ENCODE results near the gene SOX5. TPM values are rescaled to one million over a fixed set of nuclear protein-coding genes. Genes with fewer than 3 reads are reported as not detected.
A peak's percentile ranks its signal among the peaks of the same experiment; 100 is the strongest.

SOX5 gene
- total and polyA plus RNA-seq, 2 donors (not counting 1 experiment from before 2014, with no cell fraction given) = 9.2 to 32.0 TPM

DNA sequence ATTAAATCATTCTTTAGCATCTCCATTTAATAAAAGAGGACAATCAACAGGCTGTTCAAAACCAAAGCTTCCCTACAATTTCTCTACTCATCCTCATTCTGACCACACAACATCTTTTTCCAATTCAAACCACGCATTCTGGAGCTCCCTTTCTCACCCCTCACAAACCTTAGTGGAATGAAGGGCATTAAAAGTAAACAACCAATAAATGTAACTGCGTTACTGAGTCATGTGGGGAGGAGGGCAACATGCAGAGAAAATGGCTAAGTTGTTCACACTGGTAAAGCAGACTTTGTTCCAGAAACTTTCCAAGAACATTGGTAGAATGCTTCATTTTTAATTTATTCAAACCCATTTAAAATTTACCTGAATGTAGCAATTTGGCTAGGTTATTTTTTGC, 19.6 kb downstream of the SOX5 start:
- no peak overlapping the region for H3K9ac ChIP-seq (ENCODE audit: insufficient read depth, low read length)
- no peaks in the 10 kb centered on the region for H4K20me1 ChIP-seq (ENCODE audit: control insufficient read depth, extremely low read depth, insufficient read depth, low read length)
- no peaks in the 10 kb centered on the region for H3K36me3 ChIP-seq (ENCODE audit: control insufficient read depth, insufficient read depth, low read length)
- H3K4me1 ChIP-seq (ENCODE audit: control insufficient read depth, extremely low read depth, insufficient read depth, low read length) = no peaks in the 10 kb centered on the region
- H3K27me3 ChIP-seq (ENCODE audit: control insufficient read depth, insufficient read depth, low read length) = no peaks in the 10 kb centered on the region
- no peaks in the 10 kb centered on the region for H3K9me3 ChIP-seq (ENCODE audit: control insufficient read depth, insufficient read depth, low read depth, low read length)
- no peak overlapping the region for H3K4me3 ChIP-seq (replicated peaks in 1 of 4; ENCODE audit: control extremely low read depth in 1 of 4, insufficient read depth in 1 of 4, low read depth in 3 of 4, low read length in 4 of 4)
- H3K27ac ChIP-seq (ENCODE audit: insufficient read depth, low read length) = no peak overlapping the region
- no peak overlapping the region for H2AFZ ChIP-seq (ENCODE audit: low read length)
- TF ChIP-seq CTCF (conservative IDR thresholded peaks at IDR 0.05 in 1 of 2, IDR thresholded peaks at IDR 0.05 in 1 of 2; ENCODE audit: low read depth in 1 of 2, low read length in 2 of 2) = no peak
- no peak for TF ChIP-seq EZH2 (IDR thresholded peaks at IDR 0.05; ENCODE audit: low read length, missing control alignments)
- peak; percentile 4 to 7 for DNase-seq (ENCODE audit: low read depth in 2 of 2)
- H3K4me2 ChIP-seq (ENCODE audit: extremely low read depth, insufficient read depth, low read length) = no peak overlapping the region
- H3K79me2 ChIP-seq (ENCODE audit: control insufficient read depth, insufficient read depth, low read length) = no peaks in the 10 kb centered on the region

DNA sequence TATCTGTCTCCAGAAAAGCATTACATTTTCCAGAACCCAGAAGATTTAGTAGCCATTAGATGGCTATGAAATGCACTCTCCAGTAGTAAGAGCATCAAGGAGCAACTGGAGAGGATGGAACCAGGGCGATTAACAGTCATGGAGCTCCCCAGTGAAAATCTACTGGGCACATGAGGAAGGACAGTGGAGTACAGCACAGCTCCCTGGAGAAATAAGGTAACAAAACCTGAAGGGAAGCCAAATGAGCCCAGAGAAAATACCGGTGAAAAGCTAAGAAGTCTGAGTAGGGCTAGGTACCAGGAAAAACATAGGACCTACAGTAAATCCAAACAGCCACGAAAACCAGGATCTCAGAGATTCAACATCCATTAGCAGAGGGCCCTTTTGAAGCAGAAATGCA, 21.6 kb downstream of the SOX5 start:
- no peak overlapping the region for H3K27ac ChIP-seq (ENCODE audit: insufficient read depth, low read length)
- TF ChIP-seq EZH2 (IDR thresholded peaks at IDR 0.05; ENCODE audit: low read length, missing control alignments) (no peak), CTCF (conservative IDR thresholded peaks at IDR 0.05 in 1 of 2, IDR thresholded peaks at IDR 0.05 in 1 of 2; ENCODE audit: low read depth in 1 of 2, low read length in 2 of 2) (no peak)
- no peaks in the 10 kb centered on the region for H3K27me3 ChIP-seq (ENCODE audit: control insufficient read depth, insufficient read depth, low read length)
- no peak overlapping the region for H3K9ac ChIP-seq (ENCODE audit: insufficient read depth, low read length)
- H3K4me2 ChIP-seq (ENCODE audit: extremely low read depth, insufficient read depth, low read length) = no peak overlapping the region
- H3K4me1 ChIP-seq (ENCODE audit: control insufficient read depth, extremely low read depth, insufficient read depth, low read length) = no peaks in the 10 kb centered on the region
- no peak overlapping the region for H3K4me3 ChIP-seq (replicated peaks in 1 of 4; ENCODE audit: control extremely low read depth in 1 of 4, insufficient read depth in 1 of 4, low read depth in 3 of 4, low read length in 4 of 4)
- H4K20me1 ChIP-seq (ENCODE audit: control insufficient read depth, extremely low read depth, insufficient read depth, low read length) = no peaks in the 10 kb centered on the region
- DNase-seq (ENCODE audit: low read depth in 2 of 2) = no peak
- H3K36me3 ChIP-seq (ENCODE audit: control insufficient read depth, insufficient read depth, low read length) = no peaks in the 10 kb centered on the region
- no peaks in the 10 kb centered on the region for H3K9me3 ChIP-seq (ENCODE audit: control insufficient read depth, insufficient read depth, low read depth, low read length)
- no peaks in the 10 kb centered on the region for H3K79me2 ChIP-seq (ENCODE audit: control insufficient read depth, insufficient read depth, low read length)
- no peak overlapping the region for H2AFZ ChIP-seq (ENCODE audit: low read length)

GRCh38 chr12:23921099-23921856, 28.2 kb downstream of the SOX5 start:
- H3K4me2 ChIP-seq (ENCODE audit: extremely low read depth, insufficient read depth, low read length) = peak overlapping the region; percentile 78
- peaks cover 3% of the 10 kb centered on the region for H3K4me1 ChIP-seq (ENCODE audit: control insufficient read depth, extremely low read depth, insufficient read depth, low read length)
- TF ChIP-seq CTCF (conservative IDR thresholded peaks at IDR 0.05 in 1 of 2, IDR thresholded peaks at IDR 0.05 in 1 of 2; ENCODE audit: low read depth in 1 of 2, low read length in 2 of 2) (no peak), EZH2 (IDR thresholded peaks at IDR 0.05; ENCODE audit: low read length, missing control alignments) (no peak)
- peak overlapping the region in 2 of 4 experiments; percentile 15 to 44 for H3K4me3 ChIP-seq (replicated peaks in 1 of 4; ENCODE audit: control extremely low read depth in 1 of 4, insufficient read depth in 1 of 4, low read depth in 3 of 4, low read length in 4 of 4)
- no peaks in the 10 kb centered on the region for H4K20me1 ChIP-seq (ENCODE audit: control insufficient read depth, extremely low read depth, insufficient read depth, low read length)
- H3K36me3 ChIP-seq (ENCODE audit: control insufficient read depth, insufficient read depth, low read length) = no peaks in the 10 kb centered on the region
- no peak overlapping the region for H3K27ac ChIP-seq (ENCODE audit: insufficient read depth, low read length)
- DNase-seq (ENCODE audit: low read depth in 2 of 2) = peak; percentile 5 to 41
- no peak overlapping the region for H3K9ac ChIP-seq (ENCODE audit: insufficient read depth, low read length)
- H3K27me3 ChIP-seq (ENCODE audit: control insufficient read depth, insufficient read depth, low read length) = no peaks in the 10 kb centered on the region
- H2AFZ ChIP-seq (ENCODE audit: low read length) = peak overlapping the region; percentile 26
- H3K9me3 ChIP-seq (ENCODE audit: control insufficient read depth, insufficient read depth, low read depth, low read length) = no peaks in the 10 kb centered on the region
- H3K79me2 ChIP-seq (ENCODE audit: control insufficient read depth, insufficient read depth, low read length) = no peaks in the 10 kb centered on the region
